ENCODE results near the gene AWAT2.

AWAT2 gene

DNA sequence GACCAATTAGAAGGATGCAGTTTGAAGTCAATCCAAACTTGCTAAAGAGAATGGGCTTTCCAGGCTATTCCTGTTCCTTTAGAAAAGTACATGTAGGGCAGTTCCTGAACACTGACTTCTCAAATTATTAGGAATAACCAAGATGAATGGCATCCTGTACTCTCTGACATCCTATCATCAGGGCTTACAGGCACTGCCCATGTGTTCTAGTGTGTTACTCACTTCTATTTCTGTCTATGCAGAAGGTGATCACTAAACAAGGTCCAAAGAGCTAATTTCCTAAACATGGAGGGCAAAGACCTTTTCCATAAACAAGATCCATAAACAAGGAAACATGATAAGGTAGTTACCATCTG lies 53.6 kb downstream of the AWAT2 start:
- DNase-seq (ENCODE audit: low spot score): no peak

DNA sequence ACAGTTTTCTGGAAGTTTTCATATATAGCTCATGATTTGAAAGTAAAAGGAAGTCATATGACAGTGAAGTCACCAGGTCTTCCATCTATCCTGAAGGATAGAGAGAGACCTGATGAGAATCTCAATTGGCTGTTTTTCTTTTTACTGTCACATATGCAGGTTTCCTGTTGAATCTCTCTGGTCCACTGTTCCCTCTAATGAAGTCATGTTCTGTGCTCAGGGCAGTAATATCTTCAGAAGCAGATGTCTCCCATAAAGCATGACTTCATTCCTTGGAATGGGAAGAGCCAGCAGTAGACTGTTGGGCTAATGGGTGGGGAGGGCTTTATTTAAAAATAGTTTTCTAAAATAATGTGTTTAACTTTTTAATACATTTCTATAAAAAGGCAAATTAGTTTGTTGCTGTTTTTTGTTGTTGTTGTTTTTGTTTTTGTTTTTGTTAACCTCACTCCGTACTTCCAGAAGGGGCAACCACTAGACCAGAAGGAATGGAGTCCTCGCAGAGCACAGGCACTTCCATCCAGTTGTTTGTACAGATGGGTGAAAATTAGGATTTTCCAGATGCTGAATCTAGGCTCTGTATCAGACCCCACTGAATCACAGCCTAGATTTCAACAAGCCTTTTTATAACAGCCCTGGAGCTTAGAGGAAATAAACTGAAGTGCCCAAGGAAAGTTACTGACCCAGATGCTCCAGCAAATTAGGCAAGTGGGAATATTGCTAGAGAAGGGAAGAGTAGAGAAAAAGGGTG lies 54.2 kb downstream of the AWAT2 start:
- no peak for DNase-seq (ENCODE audit: low spot score)

DNA sequence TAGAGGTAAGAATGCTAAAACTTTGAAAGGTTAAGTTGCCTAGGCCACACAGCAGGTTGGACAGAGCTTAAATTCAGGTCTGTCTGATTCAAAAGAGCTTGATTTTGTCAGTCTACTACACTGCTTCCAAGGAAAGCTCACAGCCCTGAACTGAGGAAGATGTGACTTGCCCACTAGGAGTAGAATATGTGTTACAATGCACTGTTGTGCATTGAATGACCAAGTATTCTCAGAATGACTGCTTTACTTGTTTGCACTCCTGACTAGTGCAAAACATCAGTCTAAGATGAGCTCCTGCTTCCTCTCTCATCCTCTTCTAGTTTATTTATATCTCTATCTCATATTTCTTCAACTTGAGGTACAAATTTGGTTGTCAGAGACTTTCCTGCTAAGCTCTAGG lies 56.2 kb downstream of the AWAT2 start:
- DNase-seq (ENCODE audit: low spot score): no peak

DNA sequence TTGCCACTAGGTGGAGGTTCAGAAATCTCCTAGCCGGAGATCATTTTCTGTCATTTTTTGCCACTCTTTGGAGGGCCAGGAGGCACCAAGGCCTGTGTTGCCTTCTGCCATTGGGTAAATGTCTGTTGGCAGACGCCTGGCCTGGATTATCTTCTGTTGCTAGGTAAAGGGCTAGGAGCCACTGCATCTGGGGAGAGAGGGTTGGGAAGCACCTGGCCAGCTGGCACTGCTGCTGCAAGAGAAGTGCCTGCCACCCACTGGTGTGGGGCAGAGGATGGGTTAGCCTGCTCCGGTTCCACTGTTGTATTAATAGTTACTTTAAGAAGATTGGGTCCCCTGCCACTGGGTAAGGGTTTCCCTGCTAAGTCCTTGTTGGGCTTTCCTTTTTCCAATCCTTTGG lies 58.1 kb downstream of the AWAT2 start:
- no peak for DNase-seq (ENCODE audit: low spot score)

Measured in CD4-positive, alpha-beta T cell treated with Interleukin-2 at 100 ng/mL for 4 hours (primary cell).